GM12878 (cell line): ENCODE measurements around the gene SRGAP1. TPM values are rescaled to one million over a fixed set of nuclear protein-coding genes. Genes with fewer than 3 reads are reported as not detected.

Source experiments
- ATAC-seq: fragments of 200-7000 bp; cut with Tn5 transposase; 3 replicates; pipeline ENCODE4 v1.9.1; 2020; ENCODE audit warnings: mild to moderate bottlenecking, moderate library complexity
- BruUV-seq: library from RNA; stranded (reverse); fragments of 400-500 nt; replicated peaks from 2 replicates; lab custom pipeline; 2021; lab: Mats Ljungman, UMichigan
- CTCF ChIA-PET: fragments of 300-600 bp; sonication (Branson Sonifier 250); formaldehyde crosslinking; extraction: SDS; loops from one replicate; lab custom pipeline; 2021; ENCODE audit warnings: inconsistent platforms; lab: Yijun Ruan, JAX
- POLR2A ChIA-PET: fragments of 350-600 bp; formaldehyde crosslinking; extraction: SDS; loops from one replicate; lab custom pipeline; 2021; ENCODE audit warnings: inconsistent platforms; lab: Charles Lee
- RAD21 ChIA-PET: fragments of 300-600 bp; sonication (Branson Sonifier 250); formaldehyde crosslinking; loops from one replicate; lab custom pipeline; 2023; ENCODE audit warnings: antibody characterized with exemption; ENCODE audit not compliant: unreplicated experiment; lab: Charles Lee
- SMC1A ChIA-PET: fragments of 300-600 bp; sonication (Branson Sonifier 250); formaldehyde crosslinking; loops from one replicate; lab custom pipeline; 2023; ENCODE audit not compliant: unreplicated experiment, uncharacterized antibody; lab: Charles Lee
- DNase-seq: peaks from one replicate; pipeline ENCODE4 v3.0.0-alpha.2; 2011; ENCODE audit warnings: low read depth, low spot score
- FAIRE-seq: peaks from 3 replicates; lab custom pipeline; 2011; peaks lifted over from hg19 to GRCh38; lab: Jason Lieb, UNC
- H2AFZ ChIP-seq: 2 replicates; pipeline ENCODE4 v1.6.0; 2011; ENCODE audit warnings: low read depth, low read length, control low read depth; ENCODE audit not compliant: control insufficient read depth
- H3K27ac ChIP-seq: 2 replicates; pipeline ENCODE4 v1.5.1; 2011; ENCODE audit warnings: control low read depth; ENCODE audit not compliant: control insufficient read depth, insufficient read depth
- H3K27me3 ChIP-seq, 2 experiments: replicated peaks in 1 of 2; 2 replicates each; pipeline versions ENCODE4 v1.6.0 to v1.6.1; 2011; ENCODE audit warnings: low read length in 1 of 2; ENCODE audit not compliant: control insufficient read depth in 2 of 2, insufficient read depth in 2 of 2
- H3K36me3 ChIP-seq, 2 experiments: 2 replicates each; pipeline ENCODE4 v1.5.1; 2011; ENCODE audit warnings: low read length in 1 of 2; ENCODE audit not compliant: control insufficient read depth in 2 of 2, insufficient read depth in 2 of 2
- H3K4me1 ChIP-seq: 2 replicates; pipeline ENCODE4 v1.6.1; 2011; ENCODE audit warnings: mild to moderate bottlenecking, low read length, moderate library complexity, mixed read lengths; ENCODE audit not compliant: control insufficient read depth, insufficient read depth
- H3K4me2 ChIP-seq: 2 replicates; pipeline ENCODE4 v1.6.0; 2011; ENCODE audit warnings: control low read depth; ENCODE audit not compliant: control insufficient read depth, insufficient read depth
- H3K4me3 ChIP-seq: fragments of 200-600 bp; sonication (generic); 2 replicates; pipeline ENCODE4 v1.5.1; 2016
- H3K79me2 ChIP-seq: 2 replicates; pipeline ENCODE4 v1.6.0; 2011; ENCODE audit warnings: low read length; ENCODE audit not compliant: control insufficient read depth, insufficient read depth
- H3K9ac ChIP-seq: 2 replicates; pipeline ENCODE4 v1.8.0; 2011; ENCODE audit warnings: low read length, control low read depth, mixed read lengths; ENCODE audit not compliant: control insufficient read depth, insufficient read depth
- H3K9me3 ChIP-seq: replicated peaks from 3 replicates; pipeline ENCODE4 v1.5.1; 2011; ENCODE audit warnings: mild to moderate bottlenecking, low read length; ENCODE audit not compliant: control insufficient read depth, insufficient read depth
- H4K20me1 ChIP-seq: 2 replicates; pipeline ENCODE4 v1.6.0; 2011; ENCODE audit not compliant: control insufficient read depth, insufficient read depth
- CBX3 ChIP-seq: fragments of 200-600 bp; sonication (generic); IDR thresholded peaks from 2 replicates; pipeline ENCODE4 v1.6.1; 2016; ENCODE audit warnings: low read depth, borderline replicate concordance
- E4F1 ChIP-seq: fragments of 450-650 bp; IDR thresholded peaks from 2 replicates; pipeline ENCODE4 v1.6.1; 2018; ENCODE audit warnings: borderline replicate concordance, mild to moderate bottlenecking; ENCODE audit not compliant: partially characterized antibody
- ETV6 ChIP-seq, 2 experiments: fragments of 450-650 bp in 1 of 2; IDR thresholded peaks in 1 of 2; conservative IDR thresholded peaks in 1 of 2; 2 replicates each; pipeline ENCODE4 v1.6.1; 2014; ENCODE audit warnings: antibody characterized with exemption in 1 of 2, borderline replicate concordance in 1 of 2, low read depth in 1 of 2, mild to moderate bottlenecking in 1 of 2, moderate library complexity in 1 of 2
- HDGF ChIP-seq: fragments of 450-650 bp; IDR thresholded peaks from 2 replicates; pipeline ENCODE4 v1.6.1; 2016; ENCODE audit warnings: antibody characterized with exemption
- LARP7 ChIP-seq: fragments of 450-650 bp; IDR thresholded peaks from 2 replicates; pipeline ENCODE4 v1.6.1; 2017; ENCODE audit warnings: mild to moderate bottlenecking
- SMARCA5 ChIP-seq: fragments of 450-650 bp; IDR thresholded peaks from 2 replicates; pipeline ENCODE4 v1.6.1; 2017; ENCODE audit warnings: mild to moderate bottlenecking
- SPI1 ChIP-seq: IDR thresholded peaks from 2 replicates; pipeline ENCODE4 v1.6.1; 2011; ENCODE audit warnings: low read depth, mild to moderate bottlenecking, low read length, moderate library complexity, borderline replicate concordance; ENCODE audit not compliant: insufficient read depth
- SREBF2 ChIP-seq: IDR thresholded peaks from 2 replicates; pipeline ENCODE4 v1.6.1; 2012; ENCODE audit warnings: mild to moderate bottlenecking, low read length
- SUPT20H ChIP-seq: IDR thresholded peaks from 2 replicates; pipeline ENCODE4 v1.6.1; 2011; ENCODE audit warnings: low read depth, mild to moderate bottlenecking, low read length, moderate library complexity, borderline replicate concordance; ENCODE audit not compliant: control insufficient read depth
- WRNIP1 ChIP-seq: IDR thresholded peaks from 2 replicates; pipeline ENCODE4 v1.6.1; 2011; ENCODE audit warnings: low read depth, low read length, improper control_type of control experiment, borderline replicate concordance
- ZNF274 ChIP-seq: IDR thresholded peaks from one replicate; pipeline ENCODE4 v1.8.0; 2011; ENCODE audit not compliant: insufficient read length, insufficient read depth
- ZNF592 ChIP-seq: fragments of 450-650 bp; IDR thresholded peaks from 2 replicates; pipeline ENCODE4 v1.6.1; 2017; ENCODE audit warnings: mild to moderate bottlenecking, moderate library complexity
- WGBS: methylation state at CpG from one replicate; pipeline ENCODE4 v1.1.6; 2016; ENCODE audit warnings: low lambda C conversion rate; ENCODE audit not compliant: insufficient replicate concordance, insufficient coverage; ENCODE audit errors: missing lambda C conversion rate; 5-methylcytosine and 5-hydroxymethylcytosine counted together
- in situ Hi-C: fragments of 300-500 bp; cut with MboI; formaldehyde crosslinking; loops from 9 replicates; pipeline ENCODE4 v1.14.3; 2018; ENCODE audit warnings: mixed read lengths
- intact Hi-C: fragments of 100-400 bp; cut with micrococcal nuclease; formaldehyde crosslinking; loops from one replicate; pipeline ENCODE4 v1.14.2; 2022; ENCODE audit not compliant: unreplicated experiment
- polyA plus RNA-seq, 11 experiments: library from polyadenylated mRNA; depleted of rRNA in 4 of 11; unstranded in 6 of 11; stranded (reverse) in 5 of 11; fragments of >200 nt; fragmentation: Nextera tagmentation in 4 of 11; fragmentation: Illumina TruSeq in 1 of 11; extraction: Ambion mirVana in 4 of 11; extraction: Trizol in 1 of 11; gene quantifications; 1 replicate in 1 of 11; 2 replicates in 10 of 11; pipeline versions ENCODE4 v1.2.1 to v1.2.3, GENCODE V29; 2011 to 2016; ENCODE audit warnings: inconsistent platforms in 2 of 11, missing spikeins in 2 of 11, low read depth in 1 of 11
- total RNA-seq, 4 experiments: library from RNA; depleted of rRNA in 3 of 4; stranded (reverse); fragments of >200 nt in 3 of 4; fragmentation: Illumina TruSeq in 1 of 4; extraction: Trizol in 1 of 4; gene quantifications; 2 replicates each; pipeline versions ENCODE4 v1.2.1 to v1.2.3, GENCODE V29; 2013 to 2021
- TF ChIP-seq, protein P1 (sequence below): fragments of 450-650 bp; IDR thresholded peaks from 2 replicates; pipeline ENCODE4 v1.6.1; 2016; ENCODE audit warnings: mild to moderate bottlenecking

The SRGAP1 gene
- total and polyA plus RNA-seq, 10 of the 15 experiments (the other 5 are each of a cell fraction or from before 2014, with no cell fraction given): 0.16 to 0.85 (median 0.46) TPM

GRCh38 chr12:64189530-64189929 is 345.0 kb downstream of the SRGAP1 start:
- Histone ChIP-seq H3K79me2 (no peaks in the 10 kb centered on the region), H3K27ac (no peak overlapping the region), H4K20me1 (no peaks in the 10 kb centered on the region), H3K4me1 (peaks cover 10% of the 10 kb centered on the region; the same call in 1 of the 2 replicates), H2AFZ (no peak overlapping the region), H3K4me3 (no peak overlapping the region), H3K4me2 (no peak overlapping the region), H3K9ac (no peak overlapping the region), H3K36me3 (peaks cover 0 to 6% of the 10 kb centered on the region in 2 experiments; a peak in 2 of 4 replicates), H3K9me3 (no peaks in the 10 kb centered on the region), H3K27me3 (no peaks in the 10 kb centered on the region)
- BruUV-seq: no TSS peak
- no peak for DNase-seq
- SMC1A ChIA-PET: no interaction called here
- POLR2A ChIA-PET: no interaction called here
- in situ Hi-C loops (no loop called here), intact Hi-C loops (no loop called here)
- WGBS: 100% methylated on average over 1 of the region's 1 CpG
- RAD21 ChIA-PET: no interaction called here
- no peak for ATAC-seq
- FAIRE-seq: no peak
- CTCF ChIA-PET: no interaction called here
- no peak for TF ChIP-seq E4F1
- no peak for TF ChIP-seq ETV6 (conservative IDR thresholded peaks at IDR 0.05 in 1 of 2, IDR thresholded peaks at IDR 0.05 in 1 of 2; ENCODE audit: borderline replicate concordance in 1 of 2, low read depth in 1 of 2)
- TF ChIP-seq SMARCA5: no peak
- TF ChIP-seq SREBF2: no peak
- TF ChIP-seq ZNF274: no peak
- no peak for TF ChIP-seq WRNIP1
- no peak for TF ChIP-seq SUPT20H
- no peak for TF ChIP-seq LARP7
- no peak for TF ChIP-seq SPI1
- TF ChIP-seq ZNF592: no peak
- TF ChIP-seq CBX3: no peak
- no peak for TF ChIP-seq HDGF
- TF ChIP-seq, protein P1, sequence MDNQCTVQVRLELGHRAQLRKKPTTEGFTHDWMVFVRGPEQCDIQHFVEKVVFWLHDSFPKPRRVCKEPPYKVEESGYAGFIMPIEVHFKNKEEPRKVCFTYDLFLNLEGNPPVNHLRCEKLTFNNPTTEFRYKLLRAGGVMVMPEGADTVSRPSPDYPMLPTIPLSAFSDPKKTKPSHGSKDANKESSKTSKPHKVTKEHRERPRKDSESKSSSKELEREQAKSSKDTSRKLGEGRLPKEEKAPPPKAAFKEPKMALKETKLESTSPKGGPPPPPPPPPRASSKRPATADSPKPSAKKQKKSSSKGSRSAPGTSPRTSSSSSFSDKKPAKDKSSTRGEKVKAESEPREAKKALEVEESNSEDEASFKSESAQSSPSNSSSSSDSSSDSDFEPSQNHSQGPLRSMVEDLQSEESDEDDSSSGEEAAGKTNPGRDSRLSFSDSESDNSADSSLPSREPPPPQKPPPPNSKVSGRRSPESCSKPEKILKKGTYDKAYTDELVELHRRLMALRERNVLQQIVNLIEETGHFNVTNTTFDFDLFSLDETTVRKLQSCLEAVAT: no peak
